Endothelial cell of umbilical vein (primary cell): ENCODE measurements around the gene GLTP. TPM values are rescaled to one million over a fixed set of nuclear protein-coding genes. Genes with fewer than 3 reads are reported as not detected.

Experiments used
- BruUV-seq: library from RNA; stranded (reverse); fragments of 400-500 nt; replicated peaks from 2 replicates; lab custom pipeline; 2021; lab: Mats Ljungman, UMichigan
- CTCF ChIA-PET: fragments of 300-600, 350-600 bp; sonication (Branson Sonifier 250); formaldehyde crosslinking; loops from one replicate; lab custom pipeline; 2021; ENCODE audit warnings: antibody characterized with exemption, inconsistent platforms; lab: Charles Lee
- POLR2A ChIA-PET: fragments of 300-600, 350-600 bp; sonication (Branson Sonifier 250); formaldehyde crosslinking; loops from one replicate; lab custom pipeline; 2021; ENCODE audit warnings: antibody characterized with exemption, inconsistent platforms; lab: Charles Lee
- DNase-seq: peaks from one replicate; pipeline ENCODE4 v3.0.0-alpha.2; 2011; ENCODE audit warnings: low read depth, low spot score
- FAIRE-seq: peaks from 2 replicates; lab custom pipeline; 2011; peaks lifted over from hg19 to GRCh38; lab: Jason Lieb, UNC
- H2AFZ ChIP-seq: 2 replicates; pipeline ENCODE4 v1.6.0; 2012; ENCODE audit warnings: low read depth, low read length, control low read depth, inconsistent platforms
- H3K27ac ChIP-seq: 2 replicates; pipeline ENCODE4 v1.5.1; 2011; ENCODE audit warnings: low read depth, mild to moderate bottlenecking, control low read depth, low read length, moderate library complexity; ENCODE audit not compliant: insufficient read depth
- H3K27me3 ChIP-seq, 2 experiments: 2 replicates each; pipeline versions ENCODE4 v1.6.0 to v1.6.1; 2011; ENCODE audit warnings: low read length in 2 of 2, mixed read lengths in 1 of 2; ENCODE audit not compliant: control insufficient read depth in 2 of 2, insufficient read depth in 2 of 2
- H3K36me3 ChIP-seq, 2 experiments: 2 replicates in 1 of 2; 3 replicates in 1 of 2; pipeline ENCODE4 v1.5.1; 2011; ENCODE audit warnings: low read length in 2 of 2, mild to moderate bottlenecking in 1 of 2, moderate library complexity in 1 of 2; ENCODE audit not compliant: control insufficient read depth in 2 of 2, insufficient read depth in 2 of 2; ENCODE audit errors: extremely low read depth in 1 of 2
- H3K4me1 ChIP-seq: 3 replicates; pipeline ENCODE4 v1.5.1; 2011; ENCODE audit warnings: mild to moderate bottlenecking, low read length; ENCODE audit not compliant: control insufficient read depth, insufficient read depth; ENCODE audit errors: extremely low read depth
- H3K4me2 ChIP-seq: 2 replicates; pipeline ENCODE4 v1.6.1; 2011; ENCODE audit warnings: low read length, control low read depth, mixed read lengths; ENCODE audit not compliant: insufficient read depth
- H3K4me3 ChIP-seq, 3 experiments: fragments of 200-600 bp in 1 of 3; sonication (generic), shearing (Covaris generic) in 1 of 3; replicated peaks in 1 of 3; 2 replicates each; pipeline ENCODE4 v1.5.1; 2011 to 2016; ENCODE audit warnings: control low read depth in 3 of 3, low read length in 3 of 3, mild to moderate bottlenecking in 2 of 3, inconsistent platforms in 1 of 3, low read depth in 1 of 3, moderate library complexity in 1 of 3; ENCODE audit not compliant: insufficient read depth in 1 of 3
- H3K79me2 ChIP-seq: 2 replicates; pipeline ENCODE4 v1.6.0; 2012; ENCODE audit warnings: low read length, inconsistent platforms; ENCODE audit not compliant: control insufficient read depth, insufficient read depth
- H3K9ac ChIP-seq: replicated peaks from 2 replicates; pipeline ENCODE3; 2011; ENCODE audit warnings: low read length, control low read depth; ENCODE audit not compliant: insufficient read depth; ENCODE audit errors: extremely low read depth
- H3K9me1 ChIP-seq: replicated peaks from 3 replicates; pipeline ENCODE4 v1.6.0; 2011; ENCODE audit warnings: mild to moderate bottlenecking, low read length; ENCODE audit not compliant: control insufficient read depth, insufficient read depth; ENCODE audit errors: extremely low read depth
- H3K9me3 ChIP-seq: replicated peaks from 2 replicates; pipeline ENCODE4 v1.5.1; 2012; ENCODE audit warnings: low read length, inconsistent platforms; ENCODE audit not compliant: control insufficient read depth, insufficient read depth
- H4K20me1 ChIP-seq: replicated peaks from 2 replicates; pipeline ENCODE3; 2011; ENCODE audit warnings: mild to moderate bottlenecking, low read length; ENCODE audit not compliant: control insufficient read depth, insufficient read depth; ENCODE audit errors: extremely low read depth
- EZH2 ChIP-seq: IDR thresholded peaks from 2 replicates; pipeline ENCODE4 v1.6.1; 2012; ENCODE audit warnings: borderline replicate concordance, low read depth, mild to moderate bottlenecking, moderate library complexity, low read length, inconsistent platforms; ENCODE audit not compliant: severe bottlenecking
- FOS ChIP-seq: IDR thresholded peaks from 2 replicates; pipeline ENCODE4 v1.6.1; 2011; ENCODE audit warnings: mild to moderate bottlenecking, low read length, moderate library complexity, borderline replicate concordance; ENCODE audit not compliant: insufficient read depth
- GATA2 ChIP-seq: IDR thresholded peaks from 2 replicates; pipeline ENCODE4 v1.7.0; 2011; ENCODE audit warnings: low read depth, mild to moderate bottlenecking, moderate library complexity, mixed read lengths, low read length; ENCODE audit not compliant: insufficient read length, insufficient read depth
- JUN ChIP-seq: IDR thresholded peaks from 2 replicates; pipeline ENCODE4 v1.6.1; 2011; ENCODE audit warnings: borderline replicate concordance, low read depth; ENCODE audit not compliant: insufficient read length, insufficient read depth
- MYC ChIP-seq: IDR thresholded peaks from one replicate; pipeline ENCODE4 v1.6.1; 2011; ENCODE audit warnings: mild to moderate bottlenecking, low read depth, low read length
- POLR2A ChIP-seq: IDR thresholded peaks from 2 replicates; pipeline ENCODE4 v1.6.1; 2012; ENCODE audit warnings: low read depth, mild to moderate bottlenecking, control low read depth, low read length
- POLR2AphosphoS5 ChIP-seq: IDR thresholded peaks from 2 replicates; pipeline ENCODE4 v1.6.1; 2012; ENCODE audit warnings: low read depth, mild to moderate bottlenecking, control low read depth, low read length, moderate library complexity; ENCODE audit not compliant: insufficient read depth
- dilution Hi-C: fragments of 300-500 bp; cut with MboI; formaldehyde crosslinking; loops from one replicate; pipeline ENCODE4 v1.15.0; 2019; ENCODE audit warnings: low sequenced_read_pairs; ENCODE audit not compliant: extremely low pct_ligation_motif_present
- intact Hi-C: fragments of 100-400 bp; cut with micrococcal nuclease; formaldehyde crosslinking; loops from one replicate; pipeline ENCODE4 v1.10.0; 2022
- polyA plus RNA-seq, 4 experiments: library from polyadenylated mRNA; depleted of rRNA in 3 of 4; stranded (reverse) in 3 of 4; unstranded in 1 of 4; fragments of >200 nt; gene quantifications; 2 replicates each; pipeline versions ENCODE4 v1.2.1 to v1.2.3, GENCODE V29; 2011 to 2012; ENCODE audit warnings: missing spikeins in 1 of 4
- total RNA-seq: library from RNA; stranded (reverse); gene quantifications from 2 replicates; pipeline ENCODE4 v1.2.3, GENCODE V29; 2021
- TF ChIP-seq, protein P1 (sequence below), 2 donors: IDR thresholded peaks; 1 replicate in 1 of 2; 2 replicates in 1 of 2; pipeline ENCODE4 v1.5.1; 2011; ENCODE audit warnings: low read length in 2 of 2, mild to moderate bottlenecking in 2 of 2, moderate library complexity in 2 of 2, control low read depth in 1 of 2, inconsistent platforms in 1 of 2, low read depth in 1 of 2; ENCODE audit not compliant: insufficient read depth in 1 of 2; ENCODE audit errors: extremely low read depth in 1 of 2
- TF ChIP-seq, protein P2 (sequence below): IDR thresholded peaks from 2 replicates; pipeline ENCODE4 v1.6.1; 2011; ENCODE audit not compliant: insufficient read depth, insufficient read length

The GLTP gene
- total and polyA plus RNA-seq, 2 donors (not counting 3 experiments of a cell fraction or from before 2014, with no cell fraction given), result 21.5 to 46.6 TPM

DNA sequence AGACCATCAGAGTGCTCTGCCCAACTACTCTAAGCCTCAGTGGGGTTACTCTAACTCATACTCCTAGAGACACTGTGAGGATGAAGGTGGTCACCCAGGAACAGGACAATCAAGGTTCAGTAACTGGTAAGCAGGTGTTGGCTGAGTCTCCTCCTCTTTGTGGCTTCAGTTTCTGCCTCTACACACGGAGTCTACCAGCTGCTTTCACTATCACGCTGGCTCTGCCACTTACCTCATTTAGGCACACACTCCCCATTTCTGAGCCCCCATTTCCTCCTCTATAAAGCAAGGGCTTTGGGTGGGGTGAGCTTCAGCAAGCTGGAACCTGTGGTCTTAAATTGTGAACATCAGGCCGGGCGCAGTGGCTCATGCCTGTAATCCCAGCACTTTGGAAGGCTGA lies 12.4 kb upstream of the GLTP start:
- BruUV-seq, result no TSS peak
- H3K36me3 ChIP-seq, result no peaks in the 10 kb centered on the region
- H3K4me1 ChIP-seq, result peaks cover 22% of the 10 kb centered on the region
- no peak for TF ChIP-seq GATA2
- TF ChIP-seq POLR2AphosphoS5, result no peak
- no peak for TF ChIP-seq POLR2A
- no peak for TF ChIP-seq FOS
- TF ChIP-seq, protein P1, sequence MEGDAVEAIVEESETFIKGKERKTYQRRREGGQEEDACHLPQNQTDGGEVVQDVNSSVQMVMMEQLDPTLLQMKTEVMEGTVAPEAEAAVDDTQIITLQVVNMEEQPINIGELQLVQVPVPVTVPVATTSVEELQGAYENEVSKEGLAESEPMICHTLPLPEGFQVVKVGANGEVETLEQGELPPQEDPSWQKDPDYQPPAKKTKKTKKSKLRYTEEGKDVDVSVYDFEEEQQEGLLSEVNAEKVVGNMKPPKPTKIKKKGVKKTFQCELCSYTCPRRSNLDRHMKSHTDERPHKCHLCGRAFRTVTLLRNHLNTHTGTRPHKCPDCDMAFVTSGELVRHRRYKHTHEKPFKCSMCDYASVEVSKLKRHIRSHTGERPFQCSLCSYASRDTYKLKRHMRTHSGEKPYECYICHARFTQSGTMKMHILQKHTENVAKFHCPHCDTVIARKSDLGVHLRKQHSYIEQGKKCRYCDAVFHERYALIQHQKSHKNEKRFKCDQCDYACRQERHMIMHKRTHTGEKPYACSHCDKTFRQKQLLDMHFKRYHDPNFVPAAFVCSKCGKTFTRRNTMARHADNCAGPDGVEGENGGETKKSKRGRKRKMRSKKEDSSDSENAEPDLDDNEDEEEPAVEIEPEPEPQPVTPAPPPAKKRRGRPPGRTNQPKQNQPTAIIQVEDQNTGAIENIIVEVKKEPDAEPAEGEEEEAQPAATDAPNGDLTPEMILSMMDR (IDR thresholded peaks at IDR 0.05; ENCODE audit: extremely low read depth in 1 of 2, insufficient read depth in 1 of 2, low read depth in 1 of 2, low read length in 2 of 2), result no peak
- no peak for TF ChIP-seq EZH2
- TF ChIP-seq, protein P2, sequence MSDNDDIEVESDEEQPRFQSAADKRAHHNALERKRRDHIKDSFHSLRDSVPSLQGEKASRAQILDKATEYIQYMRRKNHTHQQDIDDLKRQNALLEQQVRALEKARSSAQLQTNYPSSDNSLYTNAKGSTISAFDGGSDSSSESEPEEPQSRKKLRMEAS, result no peak
- no peak for TF ChIP-seq MYC
- no peak for TF ChIP-seq JUN
- H4K20me1 ChIP-seq, result no peaks in the 10 kb centered on the region
- dilution Hi-C loops, result no loop called here
- no peak for FAIRE-seq
- CTCF ChIA-PET, result interaction anchor here (1.5 kb wide), 1 partner anchor 11 kb away, joined by 3 read pairs; no protein-coding TSS in a partner anchor
- no peak overlapping the region for H3K27ac ChIP-seq
- POLR2A ChIA-PET, result interaction anchor here (0.7 kb wide), 1 partner anchor 147 kb away, joined by 5 read pairs; no protein-coding TSS in a partner anchor
- no peaks in the 10 kb centered on the region for H3K9me1 ChIP-seq
- intact Hi-C loops, result no loop called here
- H2AFZ ChIP-seq, result no peak overlapping the region
- no peak overlapping the region for H3K4me2 ChIP-seq
- H3K9me3 ChIP-seq, result no peaks in the 10 kb centered on the region
- no peak overlapping the region for H3K4me3 ChIP-seq
- no peak for DNase-seq
- no peaks in the 10 kb centered on the region for H3K79me2 ChIP-seq
- H3K27me3 ChIP-seq, result no peaks in the 10 kb centered on the region
- H3K9ac ChIP-seq, result no peak overlapping the region
